GM10248 (cell line): Measurements from ENCODE around the gene KIF3A.
A peak's percentile ranks its signal among the peaks of the same experiment; 100 is the strongest.

ENCODE experiments used
- CTCF ChIA-PET: fragments of 300-600 bp; sonication (Branson Sonifier 250); formaldehyde crosslinking; extraction: SDS; loops from one replicate; lab custom pipeline; 2021; ENCODE audit warnings: antibody characterized with exemption; lab: Yijun Ruan, JAX
- POLR2A ChIA-PET: fragments of 350-650 bp; sonication (Branson Sonifier 250); formaldehyde crosslinking; extraction: SDS; loops from one replicate; lab custom pipeline; 2020; ENCODE audit warnings: antibody characterized with exemption; lab: Yijun Ruan, JAX
- DNase-seq: peaks from one replicate; pipeline ENCODE4 v3.0.0; 2012; ENCODE audit errors: extremely low spot score
- CTCF ChIP-seq: IDR thresholded peaks from 2 replicates; pipeline ENCODE4 v1.5.1; 2012; ENCODE audit warnings: mild to moderate bottlenecking, low read depth; ENCODE audit errors: extremely low read depth, missing control alignments, control extremely low read depth

KIF3A gene

GRCh38 chr5:132663771-132664695, 73.3 kb downstream of the KIF3A start:
- DNase-seq: peak; percentile 87
- POLR2A ChIA-PET: interaction anchor here (0.6 to 3.4 kb wide), 2 partner anchors 10 to 66 kb away, joined by 4 to 21 read pairs; partner anchors contain the start of gene IL4
- CTCF ChIA-PET: interaction anchor here (1.1 to 10.7 kb wide), 7 partner anchors 12 to 160 kb away, joined by 3 to 78 read pairs (median 4); partner anchors contain the start of gene IL4

GRCh38 chr5:132662925-132663770, 74.2 kb downstream of the KIF3A start:
- DNase-seq: peak; percentile 87
- POLR2A ChIA-PET: interaction anchor here (0.6 to 3.4 kb wide), 3 partner anchors 11 to 84 kb away, joined by 3 to 21 read pairs (median 4); partner anchors contain the start of genes CCNI2 and IL4
- CTCF ChIA-PET: interaction anchor here (1.0 to 10.7 kb wide), 10 partner anchors 12 to 161 kb away, joined by 3 to 78 read pairs (median 4); partner anchors contain the start of genes IL4 and KIF3A
- no peak for TF ChIP-seq CTCF

More at GRCh38 chr5:132663771-132664695, 73.3 kb downstream of the KIF3A start:
- no peak for TF ChIP-seq CTCF

- no peak for DNase-seq
- TF ChIP-seq CTCF: no peak
- ChIA-PET CTCF (interaction anchor here (0.6 to 10.7 kb wide), 14 partner anchors 12 to 158 kb away, joined by 3 to 78 read pairs (median 4); partner anchors contain the start of genes IL4 and SOWAHA), POLR2A (interaction anchor here (1.6 to 1.7 kb wide), 2 partner anchors 21 to 85 kb away, joined by 3 to 5 read pairs; partner anchors contain the start of gene CCNI2)
Measured at GRCh38 chr5:132662004-132662401, 75.3 kb downstream of the KIF3A start.

- peak; percentile 66 for DNase-seq
- TF ChIP-seq CTCF: peak; percentile 32
- POLR2A ChIA-PET: interaction anchor here (1.6 kb wide), 1 partner anchor 20 kb away, joined by 5 read pairs; no protein-coding TSS in a partner anchor
- CTCF ChIA-PET: interaction anchor here (0.6 to 10.7 kb wide), 18 partner anchors 11 to 222 kb away, joined by 3 to 78 read pairs (median 4); partner anchors contain the start of genes IL4 and SOWAHA
Measured at GRCh38 chr5:132661231-132662003, 75.9 kb downstream of the KIF3A start.

- DNase-seq: no peak
- ChIA-PET CTCF (interaction anchor here (1.1 to 10.7 kb wide), 6 partner anchors 12 to 161 kb away, joined by 3 to 78 read pairs (median 4); partner anchors contain the start of gene IL4), POLR2A (interaction anchor here (0.7 kb wide), 1 partner anchor 31 kb away, joined by 3 read pairs; no protein-coding TSS in a partner anchor)
- TF ChIP-seq CTCF: no peak
Measured at GRCh38 chr5:132659598-132660493, 77.5 kb downstream of the KIF3A start.
